GM12878 (cell line): ENCODE data around the gene TRAF7. TPM values are rescaled to one million over a fixed set of nuclear protein-coding genes. Genes with fewer than 3 reads are reported as not detected.

Experiments
- ATAC-seq: fragments of 200-7000 bp; cut with Tn5 transposase; 3 replicates; pipeline ENCODE4 v1.9.1; 2020; ENCODE audit warnings: mild to moderate bottlenecking, moderate library complexity
- BruUV-seq: library from RNA; stranded (reverse); fragments of 400-500 nt; replicated peaks from 2 replicates; lab custom pipeline; 2021; lab: Mats Ljungman, UMichigan
- CTCF ChIA-PET: fragments of 300-600 bp; sonication (Branson Sonifier 250); formaldehyde crosslinking; extraction: SDS; loops from one replicate; lab custom pipeline; 2021; ENCODE audit warnings: inconsistent platforms; lab: Yijun Ruan, JAX
- POLR2A ChIA-PET: fragments of 350-600 bp; formaldehyde crosslinking; extraction: SDS; loops from one replicate; lab custom pipeline; 2021; ENCODE audit warnings: inconsistent platforms; lab: Charles Lee
- RAD21 ChIA-PET: fragments of 300-600 bp; sonication (Branson Sonifier 250); formaldehyde crosslinking; loops from one replicate; lab custom pipeline; 2023; ENCODE audit warnings: antibody characterized with exemption; ENCODE audit not compliant: unreplicated experiment; lab: Charles Lee
- SMC1A ChIA-PET: fragments of 300-600 bp; sonication (Branson Sonifier 250); formaldehyde crosslinking; loops from one replicate; lab custom pipeline; 2023; ENCODE audit not compliant: unreplicated experiment, uncharacterized antibody; lab: Charles Lee
- DNase-seq: peaks from one replicate; pipeline ENCODE4 v3.0.0-alpha.2; 2011; ENCODE audit warnings: low read depth, low spot score
- FAIRE-seq: peaks from 3 replicates; lab custom pipeline; 2011; peaks lifted over from hg19 to GRCh38; lab: Jason Lieb, UNC
- H2AFZ ChIP-seq: 2 replicates; pipeline ENCODE4 v1.6.0; 2011; ENCODE audit warnings: low read depth, low read length, control low read depth; ENCODE audit not compliant: control insufficient read depth
- H3K27ac ChIP-seq: 2 replicates; pipeline ENCODE4 v1.5.1; 2011; ENCODE audit warnings: control low read depth; ENCODE audit not compliant: control insufficient read depth, insufficient read depth
- H3K27me3 ChIP-seq, 2 experiments: replicated peaks in 1 of 2; 2 replicates each; pipeline versions ENCODE4 v1.6.0 to v1.6.1; 2011; ENCODE audit warnings: low read length in 1 of 2; ENCODE audit not compliant: control insufficient read depth in 2 of 2, insufficient read depth in 2 of 2
- H3K36me3 ChIP-seq, 2 experiments: 2 replicates each; pipeline ENCODE4 v1.5.1; 2011; ENCODE audit warnings: low read length in 1 of 2; ENCODE audit not compliant: control insufficient read depth in 2 of 2, insufficient read depth in 2 of 2
- H3K4me1 ChIP-seq: 2 replicates; pipeline ENCODE4 v1.6.1; 2011; ENCODE audit warnings: mild to moderate bottlenecking, low read length, moderate library complexity, mixed read lengths; ENCODE audit not compliant: control insufficient read depth, insufficient read depth
- H3K4me2 ChIP-seq: 2 replicates; pipeline ENCODE4 v1.6.0; 2011; ENCODE audit warnings: control low read depth; ENCODE audit not compliant: control insufficient read depth, insufficient read depth
- H3K4me3 ChIP-seq: fragments of 200-600 bp; sonication (generic); 2 replicates; pipeline ENCODE4 v1.5.1; 2016
- H3K79me2 ChIP-seq: 2 replicates; pipeline ENCODE4 v1.6.0; 2011; ENCODE audit warnings: low read length; ENCODE audit not compliant: control insufficient read depth, insufficient read depth
- H3K9ac ChIP-seq: 2 replicates; pipeline ENCODE4 v1.8.0; 2011; ENCODE audit warnings: low read length, control low read depth, mixed read lengths; ENCODE audit not compliant: control insufficient read depth, insufficient read depth
- H3K9me3 ChIP-seq: replicated peaks from 3 replicates; pipeline ENCODE4 v1.5.1; 2011; ENCODE audit warnings: mild to moderate bottlenecking, low read length; ENCODE audit not compliant: control insufficient read depth, insufficient read depth
- H4K20me1 ChIP-seq: 2 replicates; pipeline ENCODE4 v1.6.0; 2011; ENCODE audit not compliant: control insufficient read depth, insufficient read depth
- BRCA1 ChIP-seq: IDR thresholded peaks from 2 replicates; pipeline ENCODE4 v1.6.1; 2011; ENCODE audit warnings: low read depth, low read length, improper control_type of control experiment
- CBFB ChIP-seq: IDR thresholded peaks from 2 replicates; pipeline ENCODE4 v1.6.1; 2016; ENCODE audit warnings: antibody characterized with exemption, low read depth
- HSF1 ChIP-seq: fragments of 150-350 bp; IDR thresholded peaks from 2 replicates; pipeline ENCODE4 v1.6.1; 2014; ENCODE audit warnings: mild to moderate bottlenecking, low read depth, low read length
- IKZF2 ChIP-seq, 2 experiments: fragments of 450-650 bp; IDR thresholded peaks; 2 replicates each; pipeline ENCODE4 v1.6.1; 2017; ENCODE audit warnings: mild to moderate bottlenecking in 2 of 2, moderate library complexity in 2 of 2
- JUNB ChIP-seq: IDR thresholded peaks from 2 replicates; pipeline ENCODE4 v1.6.1; 2016; ENCODE audit warnings: antibody characterized with exemption, mild to moderate bottlenecking
- JUND ChIP-seq: IDR thresholded peaks from 2 replicates; pipeline ENCODE4 v1.6.1; 2012; ENCODE audit warnings: low read depth, mild to moderate bottlenecking, low read length, improper control_type of control experiment, moderate library complexity
- MTA3 ChIP-seq: IDR thresholded peaks from 2 replicates; pipeline ENCODE4 v1.6.1; 2012; ENCODE audit warnings: low read length, inconsistent platforms, borderline replicate concordance
- NR2C2 ChIP-seq: IDR thresholded peaks from 2 replicates; pipeline ENCODE4 v1.6.1; 2011; ENCODE audit warnings: borderline replicate concordance, low read depth; ENCODE audit not compliant: control insufficient read depth, insufficient read length
- PAX5 ChIP-seq: IDR thresholded peaks from 2 replicates; pipeline ENCODE4 v1.6.1; 2011; ENCODE audit warnings: low read depth, low read length, borderline replicate concordance
- PAX8 ChIP-seq: fragments of 450-650 bp; IDR thresholded peaks from 2 replicates; pipeline ENCODE4 v1.6.1; 2017; ENCODE audit warnings: mild to moderate bottlenecking, moderate library complexity
- POLR2AphosphoS2 ChIP-seq: IDR thresholded peaks from 2 replicates; pipeline ENCODE4 v1.6.1; 2011; ENCODE audit warnings: low read depth, mild to moderate bottlenecking, low read length, improper control_type of control experiment, moderate library complexity
- SIX5 ChIP-seq: IDR thresholded peaks from 2 replicates; pipeline ENCODE4 v1.6.1; 2011; ENCODE audit warnings: mild to moderate bottlenecking, low read depth, low read length, moderate library complexity; ENCODE audit not compliant: severe bottlenecking
- SRF ChIP-seq, 2 experiments: IDR thresholded peaks; 2 replicates each; pipeline ENCODE4 v1.6.1; 2011; ENCODE audit warnings: low read depth in 2 of 2, low read length in 2 of 2, mild to moderate bottlenecking in 1 of 2, moderate library complexity in 1 of 2
- STAT3 ChIP-seq: IDR thresholded peaks from 2 replicates; pipeline ENCODE4 v1.6.1; 2011; ENCODE audit warnings: low read depth, low read length, improper control_type of control experiment
- ZSCAN29 ChIP-seq: fragments of 450-650 bp; IDR thresholded peaks from 2 replicates; pipeline ENCODE4 v1.6.1; 2017; ENCODE audit warnings: mild to moderate bottlenecking, moderate library complexity
- WGBS: methylation state at CpG from one replicate; pipeline ENCODE4 v1.1.6; 2016; ENCODE audit warnings: low lambda C conversion rate; ENCODE audit not compliant: insufficient replicate concordance, insufficient coverage; ENCODE audit errors: missing lambda C conversion rate; 5-methylcytosine and 5-hydroxymethylcytosine counted together
- in situ Hi-C: fragments of 300-500 bp; cut with MboI; formaldehyde crosslinking; loops from 9 replicates; pipeline ENCODE4 v1.14.3; 2018; ENCODE audit warnings: mixed read lengths
- intact Hi-C: fragments of 100-400 bp; cut with micrococcal nuclease; formaldehyde crosslinking; loops from one replicate; pipeline ENCODE4 v1.14.2; 2022; ENCODE audit not compliant: unreplicated experiment
- polyA plus RNA-seq, 11 experiments: library from polyadenylated mRNA; depleted of rRNA in 4 of 11; unstranded in 6 of 11; stranded (reverse) in 5 of 11; fragments of >200 nt; fragmentation: Nextera tagmentation in 4 of 11; fragmentation: Illumina TruSeq in 1 of 11; extraction: Ambion mirVana in 4 of 11; extraction: Trizol in 1 of 11; gene quantifications; 1 replicate in 1 of 11; 2 replicates in 10 of 11; pipeline versions ENCODE4 v1.2.1 to v1.2.3, GENCODE V29; 2011 to 2016; ENCODE audit warnings: inconsistent platforms in 2 of 11, missing spikeins in 2 of 11, low read depth in 1 of 11
- total RNA-seq, 4 experiments: library from RNA; depleted of rRNA in 3 of 4; stranded (reverse); fragments of >200 nt in 3 of 4; fragmentation: Illumina TruSeq in 1 of 4; extraction: Trizol in 1 of 4; gene quantifications; 2 replicates each; pipeline versions ENCODE4 v1.2.1 to v1.2.3, GENCODE V29; 2013 to 2021

Gene TRAF7
- total and polyA plus RNA-seq, 10 of the 15 experiments (the other 5 are each of a cell fraction or from before 2014, with no cell fraction given) = 0.61 to 87.0 (median 30.0) TPM

GRCh38 chr16:2145843-2146242 is 9.7 kb upstream of the TRAF7 start:
- FAIRE-seq = no peak

More at GRCh38 chr16:2145843-2146242, 9.7 kb upstream of the TRAF7 start:
- no peaks in the 10 kb centered on the region for H3K27me3 ChIP-seq
- TF ChIP-seq MTA3 (no peak), SRF (IDR thresholded peaks at IDR 0.05; ENCODE audit: low read depth in 2 of 2, low read length in 2 of 2) (no peak), ZSCAN29 (no peak), STAT3 (no peak), JUND (no peak), JUNB (no peak), CBFB (no peak), IKZF2 (IDR thresholded peaks at IDR 0.05) (no peak), BRCA1 (no peak), POLR2AphosphoS2 (no peak), SIX5 (no peak), NR2C2 (no peak), HSF1 (no peak), PAX8 (no peak), PAX5 (no peak)
- no peaks in the 10 kb centered on the region for H3K79me2 ChIP-seq
- ATAC-seq (no peak), DNase-seq (no peak)
- H3K36me3 ChIP-seq = no peaks in the 10 kb centered on the region
- H4K20me1 ChIP-seq = no peaks in the 10 kb centered on the region
- SMC1A ChIA-PET = interaction anchor here (1.6 to 1.8 kb wide), 3 partner anchors 9 to 123 kb away, joined by 3 to 6 read pairs (median 4); partner anchors contain the start of gene TRAF7
- BruUV-seq = no TSS peak
- no peak overlapping the region for H3K27ac ChIP-seq
- intact Hi-C loops = no loop called here
- no peak overlapping the region for H2AFZ ChIP-seq
- POLR2A ChIA-PET = interaction anchor here (0.6 kb wide), 1 partner anchor 94 kb away, joined by 10 read pairs; no protein-coding TSS in a partner anchor
- no peak overlapping the region for H3K9ac ChIP-seq
- H3K9me3 ChIP-seq = no peaks in the 10 kb centered on the region
- H3K4me3 ChIP-seq = no peak overlapping the region
- in situ Hi-C loops = loop anchor here (10.0 kb wide), 2 partner anchors 61 to 281 kb away; no protein-coding TSS in a partner anchor
- 58% methylated on average over 5 of the region's 5 CpGs for WGBS
- RAD21 ChIA-PET = interaction anchor here (0.8 kb wide), 1 partner anchor 8 kb away, joined by 3 read pairs; no protein-coding TSS in a partner anchor
- H3K4me2 ChIP-seq = no peak overlapping the region
- CTCF ChIA-PET = interaction anchor here (0.6 to 1.1 kb wide), 3 partner anchors 24 to 1237 kb away, joined by 3 to 5 read pairs (median 5); no protein-coding TSS in a partner anchor
- H3K4me1 ChIP-seq = peaks cover 15% of the 10 kb centered on the region
